ENCODE results near the gene FILIP1L.

Gene FILIP1L

DNA sequence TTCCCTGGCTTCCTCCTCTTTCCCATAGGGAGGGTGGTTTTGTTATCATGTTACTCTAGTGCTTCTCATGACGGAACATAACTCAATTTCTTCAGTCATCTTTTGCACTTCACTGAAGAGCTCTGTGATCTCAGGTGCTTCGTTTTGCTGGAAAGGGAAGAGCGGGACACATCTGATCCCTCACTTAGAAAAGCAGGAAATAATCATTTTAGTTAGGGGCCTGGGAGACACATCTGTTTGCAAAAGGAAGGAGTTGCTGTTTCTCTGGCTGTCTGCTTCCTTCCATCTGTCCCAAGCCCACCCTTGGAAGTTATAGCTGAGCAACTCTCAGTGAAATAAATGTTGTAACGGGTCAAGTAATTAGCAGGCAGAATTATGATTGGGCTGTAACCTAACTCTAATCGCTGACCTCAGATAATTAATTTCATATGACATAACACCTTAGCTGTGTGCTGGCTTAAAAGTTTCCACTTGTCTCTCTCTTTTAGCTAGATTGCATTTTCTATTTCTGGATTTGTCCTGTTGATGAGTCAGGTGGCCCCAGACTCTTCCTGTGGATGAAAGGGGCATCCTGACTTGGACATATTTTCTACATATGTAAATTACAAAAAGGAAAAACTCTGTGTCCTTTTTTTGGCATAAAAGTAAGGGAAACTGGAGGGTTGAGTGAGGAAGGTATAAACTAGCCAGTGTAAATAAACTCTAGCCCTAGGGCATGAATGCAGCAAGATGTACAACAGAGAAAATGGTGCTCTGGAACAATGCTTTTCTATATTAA lies 11.0 kb upstream of the FILIP1L start:
- no peak for DNase-seq (ENCODE audit: low spot score)

DNA sequence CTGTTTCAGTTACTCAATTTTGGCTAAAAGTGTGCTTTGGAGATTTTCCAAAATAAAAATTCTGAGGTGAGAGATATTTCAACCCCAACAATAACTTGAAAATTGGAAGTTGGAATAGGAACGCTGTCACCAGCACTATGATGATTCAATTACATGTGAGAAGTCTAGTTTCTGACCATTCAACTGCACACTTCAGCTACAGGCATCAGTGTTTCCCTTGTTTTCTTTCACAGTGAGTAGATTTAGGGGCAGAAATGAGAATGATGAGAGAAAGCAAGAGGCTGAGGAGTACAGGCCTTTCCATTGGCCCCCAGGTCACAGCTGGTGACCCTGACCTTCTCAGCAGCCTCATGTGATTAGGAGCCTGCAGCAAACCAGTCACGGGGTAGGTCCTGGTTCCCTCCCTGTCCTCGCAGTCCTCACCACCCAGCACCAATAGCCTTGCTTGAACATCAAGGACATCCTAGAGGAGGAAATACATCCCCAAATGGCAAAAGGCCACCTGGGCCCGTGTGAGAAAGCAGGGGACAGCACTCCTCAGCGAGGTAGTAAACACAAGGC lies 10.0 kb upstream of the FILIP1L start:
- DNase-seq (ENCODE audit: low spot score) = no peak

DNA sequence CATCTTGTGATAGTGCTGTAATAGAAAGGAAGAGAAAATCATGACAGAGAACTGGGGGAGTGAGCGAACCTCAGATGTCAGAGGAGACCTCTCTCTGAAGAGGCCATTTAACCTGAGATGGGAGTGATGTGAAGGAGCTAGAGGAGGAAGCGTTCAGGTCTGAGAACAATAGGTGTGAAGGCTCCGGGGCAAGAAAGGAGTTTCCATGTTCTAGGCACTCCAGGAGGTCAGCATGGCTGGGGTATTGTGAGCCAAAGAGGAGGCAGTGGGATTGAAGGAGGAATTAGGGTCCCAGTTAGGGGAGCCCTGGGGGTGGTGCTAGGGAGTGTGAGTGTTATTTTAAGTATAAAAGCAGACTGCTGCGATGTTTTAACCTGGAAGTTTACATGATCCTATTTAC lies 8.8 kb upstream of the FILIP1L start:
- DNase-seq (ENCODE audit: low spot score) = no peak

DNA sequence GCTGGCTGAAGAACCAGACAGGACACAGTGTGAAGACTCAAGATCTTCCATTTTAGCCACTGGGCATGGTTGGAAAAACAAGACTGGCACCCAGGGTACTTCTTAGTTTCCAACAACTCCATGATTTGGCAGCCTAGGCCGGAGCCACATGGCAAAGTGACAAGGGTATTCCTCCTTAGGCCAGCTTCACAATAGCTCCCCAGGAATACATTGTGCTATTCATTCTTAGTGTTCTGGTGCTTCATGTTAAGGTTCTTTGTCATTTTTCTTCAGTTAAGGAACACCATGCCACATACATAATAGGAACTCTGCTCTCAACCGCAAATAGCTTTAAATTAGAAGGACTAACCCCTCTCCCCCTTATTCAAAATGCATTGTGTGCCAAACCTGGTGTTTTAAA lies 8.0 kb upstream of the FILIP1L start:
- no peak for DNase-seq (ENCODE audit: low spot score)

DNA sequence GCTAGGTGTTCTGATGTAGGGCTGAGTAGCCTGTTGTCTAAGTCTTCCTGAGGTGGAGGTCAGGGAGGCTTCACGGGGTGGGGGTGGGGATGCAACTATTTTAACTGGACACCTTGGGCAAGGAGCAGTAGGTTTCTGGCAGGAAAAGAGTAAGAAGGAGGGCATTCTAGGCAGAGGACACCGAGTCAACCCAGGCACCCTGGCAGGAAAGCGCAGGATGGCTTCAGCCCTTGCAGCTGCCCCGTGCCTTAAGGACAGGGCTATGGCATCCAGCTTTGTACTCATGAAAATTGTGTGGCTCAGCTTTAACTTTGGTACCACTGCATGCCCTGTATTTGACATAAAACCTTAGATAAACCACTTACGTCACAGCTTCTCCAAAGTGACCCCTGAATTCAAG lies 6.4 kb upstream of the FILIP1L start:
- DNase-seq (ENCODE audit: low spot score) = no peak

DNA sequence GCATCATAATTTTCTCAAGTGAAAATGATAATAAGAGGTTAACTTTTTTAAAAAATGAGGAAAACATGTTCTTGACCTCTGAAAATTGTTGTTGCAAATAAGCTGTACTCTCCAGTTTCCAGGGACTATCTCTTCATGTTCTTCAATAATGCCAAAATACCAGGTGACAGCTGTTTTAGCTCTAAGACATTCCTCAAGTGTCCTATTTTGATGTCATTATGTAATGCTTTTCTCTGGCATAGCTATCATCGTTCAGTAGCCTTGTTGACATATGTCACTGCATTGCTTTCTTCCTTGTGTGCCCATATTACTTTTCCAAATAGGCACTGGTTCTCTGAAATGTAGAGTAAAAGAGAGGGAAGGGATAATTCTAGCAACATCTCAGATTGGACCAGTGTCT lies 5.7 kb upstream of the FILIP1L start:
- DNase-seq (ENCODE audit: low spot score) = no peak

DNA sequence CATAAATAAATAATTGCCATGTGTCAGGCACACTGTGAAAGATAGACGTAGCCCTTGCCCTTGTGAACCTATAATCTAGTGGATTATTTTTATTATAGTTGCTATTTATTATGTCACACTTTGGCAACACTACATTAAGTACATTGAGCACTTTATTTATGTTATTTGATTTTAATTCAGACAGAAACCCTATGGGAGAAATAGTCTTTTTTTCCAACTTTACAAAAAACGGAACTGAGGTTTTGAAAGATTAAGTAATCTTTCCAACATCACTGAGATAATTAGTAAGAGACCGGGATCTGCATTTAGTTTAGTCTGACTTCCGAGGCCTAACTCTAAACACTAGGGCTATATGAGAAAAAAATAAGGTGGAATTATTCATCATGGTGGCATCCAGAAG lies 2.8 kb upstream of the FILIP1L start:
- no peak for DNase-seq (ENCODE audit: low spot score)

DNA sequence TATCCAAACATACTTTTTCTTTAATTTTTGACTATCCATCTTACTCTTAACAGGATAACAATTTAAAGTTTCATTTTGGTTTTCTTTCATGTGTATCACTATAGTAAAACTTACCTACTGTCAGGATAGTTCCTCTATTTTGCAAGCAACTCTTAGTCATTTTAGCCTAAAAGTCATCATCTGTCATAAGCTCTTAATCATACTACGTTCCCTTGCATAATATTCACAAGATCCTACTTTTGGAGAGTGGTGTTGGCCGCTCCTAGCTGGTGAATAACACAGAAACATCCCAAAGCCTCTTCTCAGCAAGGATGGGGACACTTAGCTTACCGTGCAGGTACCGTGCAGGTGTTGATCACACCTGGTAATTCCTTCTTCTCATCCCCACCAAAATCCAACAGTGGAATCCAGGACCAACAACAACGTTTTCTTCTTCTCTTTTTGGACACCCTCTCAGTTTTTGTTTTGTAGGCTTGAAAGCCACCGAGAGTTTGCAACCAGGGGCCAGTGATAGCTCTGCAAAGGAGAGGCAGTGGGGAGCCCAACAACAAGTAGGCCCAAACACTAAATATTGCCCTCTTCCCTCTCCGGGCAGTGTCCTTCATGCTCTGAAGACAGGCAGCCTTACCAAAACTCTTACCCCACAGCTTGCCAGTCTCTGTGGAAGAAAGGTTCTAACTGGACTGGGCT lies 433 bp downstream of the FILIP1L start:
- DNase-seq (ENCODE audit: low spot score) = no peak

DNA sequence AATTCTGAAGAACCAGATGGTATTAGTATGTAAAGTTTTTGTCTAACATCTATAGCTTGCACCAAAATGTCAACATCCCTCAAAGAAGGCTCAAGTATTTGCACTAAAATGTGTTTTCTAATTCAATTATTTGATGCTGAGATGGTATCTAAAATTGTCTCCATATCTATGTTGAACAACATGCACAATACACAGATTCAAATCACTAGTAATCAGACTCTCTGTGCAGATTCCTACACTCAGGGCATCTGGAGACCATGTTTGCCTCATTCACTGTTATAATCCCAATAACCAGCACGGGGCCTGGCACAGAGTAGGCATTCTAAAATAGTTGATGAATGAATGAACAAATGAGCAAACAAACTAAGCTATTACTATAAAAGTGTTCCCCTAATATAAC lies 2.6 kb downstream of the FILIP1L start:
- no peak for DNase-seq (ENCODE audit: low spot score)

DNA sequence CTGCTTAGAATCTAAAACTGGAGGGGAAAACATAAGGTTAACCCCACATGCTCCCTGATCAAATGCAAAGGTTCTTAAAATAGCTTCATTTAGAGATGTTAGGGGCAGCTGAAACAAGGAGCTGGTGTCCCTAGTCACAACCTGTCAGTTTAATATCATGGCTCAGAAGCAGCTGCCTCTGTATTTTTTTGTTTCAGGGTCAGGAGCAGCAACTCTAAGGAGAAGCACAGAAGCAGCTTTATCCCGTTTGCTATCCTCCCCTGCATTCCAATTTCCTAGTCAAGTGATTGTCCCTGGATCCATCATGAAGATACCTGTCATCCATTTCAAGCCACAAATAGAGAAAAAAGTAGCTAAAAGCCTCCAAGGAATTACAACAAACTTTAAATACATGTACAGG lies 4.1 kb downstream of the FILIP1L start:
- DNase-seq (ENCODE audit: low spot score) = no peak

DNA sequence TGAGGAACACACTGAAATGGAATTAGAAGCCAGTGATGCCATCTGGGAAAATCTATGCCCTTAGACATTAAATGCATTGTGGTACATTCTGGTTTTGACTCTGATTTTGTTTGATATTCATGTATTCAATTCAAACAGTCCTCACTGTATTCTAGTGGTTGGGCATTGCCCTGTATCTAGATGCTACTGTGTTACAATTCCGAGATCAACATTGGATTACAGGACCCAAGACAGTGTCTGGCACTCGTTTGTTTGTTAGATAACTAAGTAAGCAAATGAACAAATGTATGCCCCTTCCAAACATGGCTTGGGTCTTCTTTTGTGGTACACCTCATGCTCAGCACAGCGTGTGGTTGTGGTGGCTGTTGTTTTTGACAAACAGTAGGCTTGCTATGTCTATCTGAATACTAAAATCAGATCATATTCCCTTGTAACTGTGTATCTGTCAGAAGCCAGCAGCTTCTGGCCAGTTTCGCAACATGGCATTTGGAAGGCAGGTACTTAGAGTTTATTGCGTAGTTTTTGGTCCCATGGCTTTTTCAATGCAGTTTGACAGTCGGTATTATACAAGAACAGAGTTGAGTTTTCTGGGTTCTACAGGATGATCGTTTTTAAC lies 5.7 kb downstream of the FILIP1L start:
- no peak for DNase-seq (ENCODE audit: low spot score)

DNA sequence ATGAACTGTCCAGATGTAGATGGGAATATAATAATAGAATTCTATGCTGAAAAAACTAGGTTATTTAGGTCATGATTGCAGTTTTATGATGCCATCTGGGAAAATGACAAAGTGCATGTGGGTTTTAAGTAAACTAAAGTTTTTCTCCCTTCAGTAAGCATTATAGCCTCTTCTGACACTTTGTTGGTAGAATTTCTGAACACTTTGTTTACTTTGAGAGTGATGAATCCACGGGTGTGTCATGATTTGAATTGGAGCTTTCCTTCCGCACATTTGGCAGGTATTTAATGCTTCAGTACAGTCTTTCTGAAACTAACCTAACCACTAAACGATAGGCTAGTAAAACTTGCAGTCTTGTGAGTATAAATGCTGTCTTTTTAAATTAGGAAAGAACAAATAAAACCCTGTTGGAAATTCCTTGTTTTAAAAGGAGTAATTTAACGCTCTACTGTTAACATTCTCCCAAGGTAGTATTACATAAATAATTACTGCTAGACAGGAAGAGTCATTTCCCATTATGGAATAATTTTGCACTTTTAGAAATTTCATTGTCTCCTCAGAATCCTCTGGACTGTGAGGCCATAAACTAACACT lies 7.0 kb downstream of the FILIP1L start:
- no peak for DNase-seq (ENCODE audit: low spot score)

DNA sequence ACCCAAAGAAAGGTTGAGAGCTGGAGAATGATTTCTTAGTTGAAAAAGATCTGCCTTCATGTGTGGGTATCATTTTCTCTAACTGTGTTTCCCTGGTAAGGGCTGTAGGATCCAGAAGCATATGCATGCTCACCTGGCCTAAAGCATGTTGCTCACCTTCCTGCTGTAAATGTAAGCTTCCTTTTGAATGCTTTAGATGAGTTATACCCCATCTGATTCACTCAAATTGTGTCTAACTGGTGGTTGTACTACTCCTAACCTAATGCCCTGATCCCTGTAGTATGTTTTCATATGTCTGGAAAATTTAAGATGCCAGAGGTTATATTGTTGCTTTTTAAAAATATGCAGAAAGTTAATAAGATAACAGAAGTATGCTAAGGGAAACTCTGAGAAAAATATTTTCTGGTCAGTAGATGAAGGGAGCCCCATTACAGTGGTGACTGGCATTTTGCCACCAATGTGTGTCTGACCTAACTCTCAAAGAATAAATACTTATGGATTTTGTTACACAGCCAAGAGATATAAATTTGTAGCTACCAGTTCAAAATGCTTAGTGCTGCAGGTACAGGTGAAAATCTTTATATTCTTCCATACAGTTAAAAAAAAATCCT lies 7.7 kb downstream of the FILIP1L start:
- DNase-seq (ENCODE audit: low spot score) = no peak

DNA sequence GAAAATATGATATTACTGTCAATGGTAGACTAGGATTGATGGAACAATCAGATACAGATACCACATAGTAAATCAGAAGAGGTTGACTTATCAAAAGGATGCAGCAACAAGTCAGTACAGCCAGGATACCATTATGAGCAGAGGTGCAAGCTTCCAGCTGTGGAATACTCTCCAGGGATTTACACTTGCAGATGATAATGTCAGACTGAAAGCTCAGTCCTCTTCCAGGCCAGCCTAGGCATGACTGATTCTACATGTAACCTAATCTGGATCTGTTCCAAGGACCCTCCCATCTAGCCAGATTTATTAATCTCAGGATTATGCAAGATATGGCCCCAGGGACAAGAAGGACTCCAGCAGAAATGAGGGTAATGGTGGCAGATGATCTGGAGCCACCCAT lies 8.2 kb downstream of the FILIP1L start:
- DNase-seq (ENCODE audit: low spot score) = no peak

DNA sequence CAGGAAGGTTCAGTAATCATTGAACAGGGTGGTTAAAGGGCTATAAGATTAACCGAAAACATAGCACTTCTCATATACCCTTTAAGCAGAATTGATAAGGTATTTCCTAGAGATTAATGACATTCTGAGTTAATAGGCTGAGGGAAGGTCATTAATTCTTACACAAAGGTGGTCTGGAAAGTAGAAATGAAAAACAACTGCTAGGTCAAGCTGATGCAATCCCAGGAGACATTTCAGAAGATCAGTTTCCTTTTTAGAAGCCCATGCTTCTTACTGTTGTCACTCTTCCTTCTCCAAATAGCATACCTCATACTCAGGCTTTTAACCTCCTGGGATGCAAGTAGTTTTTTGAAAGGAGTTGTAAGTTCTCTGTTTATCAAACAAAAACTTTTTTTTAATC lies 8.8 kb downstream of the FILIP1L start:
- no peak for DNase-seq (ENCODE audit: low spot score)

DNA sequence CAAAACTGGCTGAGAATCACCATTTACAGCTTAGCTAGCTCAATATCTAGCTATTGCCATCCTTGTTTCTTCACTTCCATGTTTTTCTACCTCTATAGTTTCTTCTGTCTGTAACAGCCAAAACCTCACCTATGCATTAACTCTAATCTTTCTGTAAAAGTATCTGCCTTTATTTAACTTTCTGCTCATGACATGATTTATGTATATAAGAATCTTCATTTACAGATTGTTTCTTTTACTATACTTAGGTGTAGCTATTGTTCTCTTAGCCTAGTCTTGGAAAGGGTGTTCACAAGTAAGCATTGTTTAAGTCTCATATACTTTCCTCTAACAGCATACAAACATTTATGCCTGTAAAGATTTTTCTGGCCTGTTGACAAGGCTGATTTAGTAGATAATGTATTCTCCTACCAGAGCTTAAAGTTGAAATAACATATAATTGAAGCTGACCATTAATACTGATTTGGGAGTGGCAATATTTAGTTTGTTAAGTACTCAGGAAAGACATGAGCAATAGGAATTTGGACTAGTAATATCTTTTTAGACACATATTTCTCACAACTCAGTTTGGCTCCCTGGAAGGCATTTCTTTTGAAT lies 9.4 kb downstream of the FILIP1L start:
- DNase-seq (ENCODE audit: low spot score) = no peak

DNA sequence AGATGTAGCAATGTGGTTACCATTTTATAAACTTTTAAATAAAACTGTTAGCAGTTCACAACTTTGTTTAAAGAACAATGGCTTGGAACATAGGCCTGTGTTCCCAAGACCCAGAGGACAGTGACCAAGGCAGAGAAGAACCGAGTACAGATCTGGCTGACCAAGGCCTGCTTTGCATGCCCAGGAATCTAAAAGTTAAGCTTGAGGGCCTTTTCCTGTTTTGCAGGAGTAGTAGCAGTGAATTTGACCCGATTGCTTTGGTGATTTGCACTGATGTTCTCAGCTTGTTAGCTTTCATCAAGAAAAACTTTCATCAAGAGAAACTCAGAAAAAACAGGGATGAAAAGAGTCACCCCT lies 9.9 kb downstream of the FILIP1L start:
- DNase-seq (ENCODE audit: low spot score) = no peak

DNA sequence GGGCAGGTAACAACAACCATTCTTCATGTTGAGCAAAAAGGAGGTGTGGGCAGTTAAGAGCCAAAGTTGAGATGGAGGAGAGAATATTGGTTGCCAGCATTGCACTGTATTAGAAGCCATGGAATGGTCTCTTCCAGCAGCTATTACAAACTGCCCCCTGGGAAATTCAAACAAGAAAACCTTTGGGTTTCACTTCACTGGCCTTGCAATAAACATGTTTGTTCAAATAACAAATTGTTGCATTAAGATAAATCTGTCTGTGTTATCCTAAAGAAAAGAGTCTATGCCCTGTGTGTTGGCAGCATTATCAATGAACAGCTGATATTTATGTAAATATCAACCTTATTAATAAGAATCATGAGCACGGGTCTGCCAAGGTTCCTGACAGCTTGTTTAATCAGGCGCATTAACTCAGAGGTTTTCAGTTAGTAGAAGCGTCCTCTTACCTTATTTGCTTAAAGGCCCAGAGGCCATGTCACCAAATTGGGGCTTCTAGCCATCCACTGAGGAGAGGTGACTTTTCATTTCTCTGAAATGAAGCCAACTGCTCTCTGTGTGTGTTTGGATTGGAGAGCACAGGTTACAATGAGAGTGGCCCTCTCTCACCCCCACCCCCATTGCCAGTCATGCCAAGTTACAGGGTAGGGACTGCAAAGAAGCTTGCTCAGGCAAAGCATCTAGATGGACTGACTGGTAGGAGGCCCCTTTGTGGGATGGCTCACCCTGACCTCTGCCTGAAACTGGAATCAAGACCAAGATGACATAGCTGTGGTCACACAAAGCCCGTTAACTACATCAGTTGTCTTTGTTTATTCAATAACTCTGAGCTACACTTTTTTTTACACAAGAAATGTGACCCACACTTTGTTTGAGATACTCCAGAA lies 10.5 kb downstream of the FILIP1L start:
- DNase-seq (ENCODE audit: low spot score) = no peak

DNA sequence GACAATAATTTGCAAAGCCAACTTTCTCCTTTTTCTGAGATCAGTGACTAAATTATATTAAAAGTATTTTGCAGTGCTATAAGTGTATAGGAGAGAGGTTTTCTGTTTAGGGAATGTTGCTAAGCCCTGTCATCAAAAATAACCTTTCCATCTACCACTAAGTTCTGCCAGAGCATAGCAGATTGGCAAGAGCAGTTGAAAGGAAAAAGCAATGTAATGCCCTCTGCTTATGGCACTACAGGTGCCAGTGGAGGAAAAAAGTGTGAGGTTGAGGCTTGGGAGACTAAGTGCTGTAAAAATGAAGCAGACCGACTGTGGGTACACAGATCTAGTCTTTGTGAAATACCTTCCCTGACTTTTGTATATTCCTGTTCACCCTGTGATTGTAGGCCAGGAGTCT lies 11.5 kb downstream of the FILIP1L start:
- DNase-seq (ENCODE audit: low spot score) = no peak

DNA sequence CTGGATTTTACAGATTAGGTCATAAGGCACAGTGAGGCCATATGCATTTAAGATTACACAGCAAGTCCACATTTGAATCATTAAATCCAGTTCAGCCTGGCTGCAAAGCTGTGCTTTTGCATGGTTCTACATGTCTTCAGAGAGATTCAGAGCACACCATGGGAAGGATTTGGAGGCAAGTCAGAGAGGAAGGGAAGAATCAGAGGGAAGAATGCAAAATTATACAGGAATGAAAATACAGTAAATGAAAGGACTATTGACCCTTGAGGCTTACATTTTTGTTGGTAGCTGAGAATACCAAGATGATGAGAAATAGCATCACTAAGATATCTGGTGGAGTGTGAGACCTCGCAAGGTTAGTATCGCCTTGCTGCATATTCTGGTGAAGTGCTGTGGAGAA lies 13.9 kb downstream of the FILIP1L start:
- DNase-seq (ENCODE audit: low spot score) = no peak

DNA sequence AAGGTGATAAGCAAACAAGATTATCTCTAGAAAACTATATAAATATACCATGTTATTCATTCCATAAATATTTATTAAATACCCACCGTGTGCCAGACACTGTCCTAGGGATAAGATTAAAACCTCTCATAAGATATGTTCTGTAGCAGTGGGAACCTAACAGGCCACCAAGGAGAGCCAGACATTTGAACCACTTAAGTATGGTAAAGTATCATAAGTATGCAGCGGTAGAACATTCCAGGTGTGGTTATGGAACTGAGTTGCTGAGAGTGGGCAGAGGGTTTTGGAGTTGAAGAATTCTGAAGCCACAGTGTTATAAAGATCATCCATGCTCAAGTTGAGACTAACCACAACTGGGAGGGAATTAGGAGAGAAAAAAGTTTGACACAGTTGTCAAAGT lies 14.7 kb downstream of the FILIP1L start:
- no peak for DNase-seq (ENCODE audit: low spot score)

Measured in iPS-NIHi11 (cell line).